GM12878 (cell line): ENCODE measurements around the gene ANKRD65. TPM values are rescaled to one million over a fixed set of nuclear protein-coding genes. Genes with fewer than 3 reads are reported as not detected.

ENCODE experiments used
- ASH2L ChIP-seq: fragments of 300-600, 200-600 bp; sonication (generic); IDR thresholded peaks from 2 replicates; pipeline ENCODE4 v1.6.1; 2017; ENCODE audit warnings: low read depth, mild to moderate bottlenecking, borderline replicate concordance
- ATF3 ChIP-seq: IDR thresholded peaks from 2 replicates; pipeline ENCODE4 v1.6.1; 2011; ENCODE audit warnings: low read depth, mild to moderate bottlenecking, low read length, moderate library complexity, borderline replicate concordance; ENCODE audit errors: extremely low read depth
- BACH1 ChIP-seq: fragments of 450-650 bp; IDR thresholded peaks from 2 replicates; pipeline ENCODE4 v1.6.1; 2017; ENCODE audit warnings: mild to moderate bottlenecking, borderline replicate concordance
- CTCF ChIP-seq, 3 experiments: IDR thresholded peaks in 2 of 3; conservative IDR thresholded peaks in 1 of 3; 2 replicates each; pipeline ENCODE4 v1.5.1; 2011; ENCODE audit warnings: low read depth in 3 of 3, low read length in 3 of 3, mild to moderate bottlenecking in 3 of 3, control low read depth in 2 of 3, moderate library complexity in 2 of 3, inconsistent platforms in 1 of 3, mixed read lengths in 1 of 3; ENCODE audit not compliant: control insufficient read depth in 2 of 3, insufficient read depth in 1 of 3; ENCODE audit errors: extremely low read depth in 1 of 3
- E2F4 ChIP-seq: IDR thresholded peaks from 2 replicates; pipeline ENCODE4 v1.6.1; 2012; ENCODE audit warnings: low read depth, low read length, improper control_type of control experiment
- EED ChIP-seq: sonication (generic); IDR thresholded peaks from 2 replicates; pipeline ENCODE4 v1.6.1; 2016; ENCODE audit warnings: antibody characterized with exemption, low read depth
- HDGF ChIP-seq: fragments of 450-650 bp; IDR thresholded peaks from 2 replicates; pipeline ENCODE4 v1.6.1; 2016; ENCODE audit warnings: antibody characterized with exemption
- IKZF2 ChIP-seq, 2 experiments: fragments of 450-650 bp; IDR thresholded peaks; 2 replicates each; pipeline ENCODE4 v1.6.1; 2017; ENCODE audit warnings: mild to moderate bottlenecking in 2 of 2, moderate library complexity in 2 of 2
- KLF5 ChIP-seq: fragments of 450-650 bp; IDR thresholded peaks from 2 replicates; pipeline ENCODE4 v1.6.1; 2014; ENCODE audit warnings: mild to moderate bottlenecking; ENCODE audit not compliant: partially characterized antibody
- MTA2 ChIP-seq: fragments of 450-650 bp; IDR thresholded peaks from 2 replicates; pipeline ENCODE4 v1.6.1; 2016; ENCODE audit warnings: low read depth, mild to moderate bottlenecking, moderate library complexity
- MTA3 ChIP-seq: IDR thresholded peaks from 2 replicates; pipeline ENCODE4 v1.6.1; 2012; ENCODE audit warnings: low read length, inconsistent platforms, borderline replicate concordance
- NFYA ChIP-seq: IDR thresholded peaks from 2 replicates; pipeline ENCODE4 v1.6.1; 2011; ENCODE audit warnings: low read depth, mild to moderate bottlenecking, low read length, improper control_type of control experiment, borderline replicate concordance
- POLR2A ChIP-seq: IDR thresholded peaks from 2 replicates; pipeline ENCODE4 v1.6.1; 2011; ENCODE audit warnings: low read depth, mild to moderate bottlenecking, low read length
- RCOR1 ChIP-seq: conservative IDR thresholded peaks from 2 replicates; pipeline ENCODE4 v1.6.1; 2012; ENCODE audit warnings: low read depth, low read length, improper control_type of control experiment
- RELA ChIP-seq: fragments of 450-650 bp; IDR thresholded peaks from 2 replicates; pipeline ENCODE4 v1.8.0; 2014; ENCODE audit warnings: borderline replicate concordance; ENCODE audit not compliant: partially characterized antibody
- SIN3A ChIP-seq: IDR thresholded peaks from 2 replicates; pipeline ENCODE4 v1.6.1; 2012; ENCODE audit warnings: low read depth, low read length, improper control_type of control experiment
- SKIL ChIP-seq: fragments of 450-650 bp; IDR thresholded peaks from 2 replicates; pipeline ENCODE4 v1.6.1; 2017; ENCODE audit warnings: mild to moderate bottlenecking, low read depth, inconsistent platforms; ENCODE audit not compliant: poor library complexity, severe bottlenecking
- SPI1 ChIP-seq: IDR thresholded peaks from 2 replicates; pipeline ENCODE4 v1.6.1; 2011; ENCODE audit warnings: low read depth, mild to moderate bottlenecking, low read length, moderate library complexity, borderline replicate concordance; ENCODE audit not compliant: insufficient read depth
- TCF3 ChIP-seq: IDR thresholded peaks from 2 replicates; pipeline ENCODE4 v1.6.1; 2012; ENCODE audit warnings: low read depth, mild to moderate bottlenecking, low read length, borderline replicate concordance; ENCODE audit not compliant: insufficient read depth
- USF1 ChIP-seq: IDR thresholded peaks from 2 replicates; pipeline ENCODE4 v1.6.1; 2011; ENCODE audit warnings: borderline replicate concordance, low read depth, mild to moderate bottlenecking, moderate library complexity, mixed read lengths, low read length; ENCODE audit not compliant: insufficient read depth; ENCODE audit errors: extremely low read length
- YY1 ChIP-seq: IDR thresholded peaks from 2 replicates; pipeline ENCODE4 v1.6.1; 2011; ENCODE audit warnings: low read depth, mild to moderate bottlenecking, low read length
- polyA plus RNA-seq, 11 experiments: library from polyadenylated mRNA; depleted of rRNA in 4 of 11; unstranded in 6 of 11; stranded (reverse) in 5 of 11; fragments of >200 nt; fragmentation: Nextera tagmentation in 4 of 11; fragmentation: Illumina TruSeq in 1 of 11; extraction: Ambion mirVana in 4 of 11; extraction: Trizol in 1 of 11; gene quantifications; 1 replicate in 1 of 11; 2 replicates in 10 of 11; pipeline versions ENCODE4 v1.2.1 to v1.2.3, GENCODE V29; 2011 to 2016; ENCODE audit warnings: inconsistent platforms in 2 of 11, missing spikeins in 2 of 11, low read depth in 1 of 11
- total RNA-seq, 4 experiments: library from RNA; depleted of rRNA in 3 of 4; stranded (reverse); fragments of >200 nt in 3 of 4; fragmentation: Illumina TruSeq in 1 of 4; extraction: Trizol in 1 of 4; gene quantifications; 2 replicates each; pipeline versions ENCODE4 v1.2.1 to v1.2.3, GENCODE V29; 2013 to 2021

Gene ANKRD65
- total and polyA plus RNA-seq, 10 of the 15 experiments (the other 5 are each of a cell fraction or from before 2014, with no cell fraction given) = 0.05 to 2.8 (median 0.37) TPM

- TF ChIP-seq TCF3 (0 out of 2 replicates have a peak, but pooled peaks have one; percentile 11), E2F4 (no peak), USF1 (peak; percentile 45), SPI1 (no peak), YY1 (peak; percentile 99), CTCF (IDR thresholded peaks at IDR 0.05 in 2 of 3, conservative IDR thresholded peaks at IDR 0.05 in 1 of 3; ENCODE audit: control insufficient read depth in 2 of 3, extremely low read depth in 1 of 3, insufficient read depth in 1 of 3, low read depth in 3 of 3, low read length in 3 of 3) (no peak), BACH1 (no peak; the same call in 1 of the 2 replicates), SKIL (no peak), SIN3A (peak; percentile 70), ATF3 (peak; percentile 25; the same call in 1 of the 2 replicates), KLF5 (peak; percentile 49), RELA (peak; percentile 18), MTA2 (peak; percentile 97), POLR2A (peak; percentile 98), EED (no peak), ASH2L (0 out of 2 replicates have a peak, but pooled peaks have one; percentile 49), NFYA (no peak), IKZF2 (IDR thresholded peaks at IDR 0.05) (no peak), MTA3 (no peak), RCOR1 (no peak), HDGF (no peak)
Measured at GRCh38 chr1:1406821-1407635, 14.0 kb downstream of the ANKRD65 start, which contains the start of gene MRPL20 (continued).
